GM13977 (cell line): Measurements from ENCODE around the gene KCNQ4.

Source experiments
- DNase-seq: peaks from one replicate; pipeline ENCODE4 v3.0.0; 2012; ENCODE audit warnings: low spot score
- in situ Hi-C: fragments of 300-500 bp; cut with MboI; formaldehyde crosslinking; loops from one replicate; pipeline ENCODE4 v1.12.0; 2022; ENCODE audit warnings: low sequenced_read_pairs, low pct_unique_long_range_greater_than_20kb, mixed read lengths, inconsistent platforms; ENCODE audit not compliant: unreplicated experiment
- TF ChIP-seq, protein P1 (sequence below): IDR thresholded peaks from 2 replicates; pipeline ENCODE4 v1.5.1; 2012; ENCODE audit warnings: mild to moderate bottlenecking, control low read depth; ENCODE audit not compliant: insufficient read depth; ENCODE audit errors: extremely low read depth, missing control alignments

KCNQ4 gene

GRCh38 chr1:40783001-40783905, at the start of gene KCNQ4:
KCNQ4 (plus strand) TSS chr1:40783787; CDS start chr1:40784094, 307 bp downstream.
- in situ Hi-C loops = loop anchor here (10.0 kb wide), 1 partner anchor 62 kb away; no protein-coding TSS in a partner anchor
- TF ChIP-seq, protein P1, sequence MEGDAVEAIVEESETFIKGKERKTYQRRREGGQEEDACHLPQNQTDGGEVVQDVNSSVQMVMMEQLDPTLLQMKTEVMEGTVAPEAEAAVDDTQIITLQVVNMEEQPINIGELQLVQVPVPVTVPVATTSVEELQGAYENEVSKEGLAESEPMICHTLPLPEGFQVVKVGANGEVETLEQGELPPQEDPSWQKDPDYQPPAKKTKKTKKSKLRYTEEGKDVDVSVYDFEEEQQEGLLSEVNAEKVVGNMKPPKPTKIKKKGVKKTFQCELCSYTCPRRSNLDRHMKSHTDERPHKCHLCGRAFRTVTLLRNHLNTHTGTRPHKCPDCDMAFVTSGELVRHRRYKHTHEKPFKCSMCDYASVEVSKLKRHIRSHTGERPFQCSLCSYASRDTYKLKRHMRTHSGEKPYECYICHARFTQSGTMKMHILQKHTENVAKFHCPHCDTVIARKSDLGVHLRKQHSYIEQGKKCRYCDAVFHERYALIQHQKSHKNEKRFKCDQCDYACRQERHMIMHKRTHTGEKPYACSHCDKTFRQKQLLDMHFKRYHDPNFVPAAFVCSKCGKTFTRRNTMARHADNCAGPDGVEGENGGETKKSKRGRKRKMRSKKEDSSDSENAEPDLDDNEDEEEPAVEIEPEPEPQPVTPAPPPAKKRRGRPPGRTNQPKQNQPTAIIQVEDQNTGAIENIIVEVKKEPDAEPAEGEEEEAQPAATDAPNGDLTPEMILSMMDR = no peak
- peak; percentile 63 for DNase-seq

DNA sequence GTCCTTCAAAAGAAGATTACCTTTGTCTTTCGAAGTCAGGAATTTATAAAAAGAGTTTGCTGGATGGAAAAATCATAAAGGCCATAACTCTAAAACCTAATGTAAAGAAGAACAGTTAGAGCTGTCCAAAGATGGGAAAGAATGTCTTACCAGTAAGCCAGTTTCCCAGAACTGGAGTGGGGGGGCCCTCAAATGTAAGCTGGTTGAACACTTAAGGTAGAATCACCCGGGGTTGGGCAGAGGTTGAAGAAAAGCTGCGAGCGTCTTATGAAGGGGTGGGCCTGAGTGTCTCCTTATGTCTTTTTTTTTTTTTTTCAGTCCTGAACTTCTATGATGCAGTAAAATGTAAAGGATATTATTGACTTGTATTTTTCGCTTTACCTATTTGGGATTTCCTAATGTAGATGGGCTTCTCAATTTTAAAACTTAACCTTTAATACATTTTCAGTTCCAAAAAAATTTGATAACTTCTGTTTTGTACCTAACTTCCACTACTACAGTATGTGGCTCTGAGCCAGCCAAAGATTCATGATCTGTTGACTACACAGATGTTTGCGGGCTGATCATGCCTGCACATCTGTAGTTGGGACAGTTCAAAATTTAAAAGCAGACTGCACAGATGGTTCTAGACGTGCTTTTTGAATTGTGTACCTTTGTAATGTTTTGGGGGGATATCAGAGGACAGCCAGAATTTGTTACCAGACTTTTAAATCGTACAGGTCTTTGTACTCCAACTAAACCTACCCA, 48.5 kb upstream of the KCNQ4 start:
- no peak for DNase-seq
- in situ Hi-C loops = no loop called here
- TF ChIP-seq, protein P1 = no peak

GRCh38 chr1:40736085-40736531, 47.5 kb upstream of the KCNQ4 start:
- TF ChIP-seq, protein P1 = no peak
- in situ Hi-C loops = no loop called here
- no peak for DNase-seq

- DNase-seq = no peak
- TF ChIP-seq, protein P1 = no peak
- in situ Hi-C loops = no loop called here
Measured at GRCh38 chr1:40738831-40739230, 44.8 kb upstream of the KCNQ4 start.

DNA sequence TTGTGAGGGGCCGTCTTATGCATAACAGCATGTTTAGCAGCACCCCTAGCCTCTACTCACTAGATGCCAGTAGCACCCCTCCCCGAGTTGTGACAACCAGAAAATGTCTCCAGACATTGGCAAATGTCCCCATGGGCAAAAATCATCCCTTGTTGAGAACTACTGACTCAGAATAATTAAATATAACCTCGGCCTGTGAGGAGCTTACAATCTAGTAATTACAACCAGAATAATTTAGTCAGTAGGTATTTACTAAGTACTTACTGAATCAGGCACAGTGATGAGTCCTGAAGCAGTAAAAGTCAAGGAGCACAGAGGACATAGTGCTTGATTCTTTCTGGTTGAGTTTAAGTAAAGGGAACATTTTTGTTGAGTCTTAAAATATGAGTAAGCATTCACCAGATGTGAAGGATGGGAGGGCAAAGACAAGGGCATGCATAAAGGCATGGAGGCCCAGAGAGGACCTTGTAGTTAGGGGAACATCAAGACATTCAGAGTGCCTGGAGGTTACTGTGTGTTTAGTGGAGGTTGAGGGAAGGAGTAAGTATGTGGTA, 44.1 kb upstream of the KCNQ4 start:
- TF ChIP-seq, protein P1 = no peak
- DNase-seq = no peak
- in situ Hi-C loops = no loop called here

- TF ChIP-seq, protein P1 = no peak
- in situ Hi-C loops = no loop called here
- no peak for DNase-seq
Measured at GRCh38 chr1:40740039-40740996, 43.3 kb upstream of the KCNQ4 start.
